Measurements from ENCODE around the gene GALNT13.

The GALNT13 gene

GRCh38 chr2:153890576-153890975 lies 18.9 kb downstream of the GALNT13 start:
- no peak overlapping the region for H3K4me3 ChIP-seq (ENCODE audit: low read length)
- TF ChIP-seq CTCF (conservative IDR thresholded peaks at IDR 0.05; ENCODE audit: low read length), result no peak
- DNase-seq (ENCODE audit: low read depth), result no peak

- no peak for TF ChIP-seq CTCF (conservative IDR thresholded peaks at IDR 0.05; ENCODE audit: low read length)
- no peak for DNase-seq (ENCODE audit: low read depth)
- H3K4me3 ChIP-seq (ENCODE audit: low read length), result no peak overlapping the region
Measured at GRCh38 chr2:153891051-153891450, 19.3 kb downstream of the GALNT13 start.

GRCh38 chr2:153912798-153913396 lies 41.2 kb downstream of the GALNT13 start:
- no peak overlapping the region for H3K4me3 ChIP-seq (ENCODE audit: low read length)
- DNase-seq (ENCODE audit: low read depth), result no peak
- no peak for TF ChIP-seq CTCF (conservative IDR thresholded peaks at IDR 0.05; ENCODE audit: low read length)

GRCh38 chr2:153917570-153917969 lies 45.8 kb downstream of the GALNT13 start:
- no peak overlapping the region for H3K4me3 ChIP-seq (ENCODE audit: low read length)
- no peak for TF ChIP-seq CTCF (conservative IDR thresholded peaks at IDR 0.05; ENCODE audit: low read length)
- no peak for DNase-seq (ENCODE audit: low read depth)

GRCh38 chr2:153935511-153935910 lies 63.8 kb downstream of the GALNT13 start:
- no peak overlapping the region for H3K4me3 ChIP-seq (ENCODE audit: low read length)
- TF ChIP-seq CTCF (conservative IDR thresholded peaks at IDR 0.05; ENCODE audit: low read length), result no peak
- no peak for DNase-seq (ENCODE audit: low read depth)

- no peak overlapping the region for H3K4me3 ChIP-seq (ENCODE audit: low read length)
- DNase-seq (ENCODE audit: low read depth), result no peak
- TF ChIP-seq CTCF (conservative IDR thresholded peaks at IDR 0.05; ENCODE audit: low read length), result no peak
Measured at GRCh38 chr2:153939124-153939796, 67.5 kb downstream of the GALNT13 start.

GRCh38 chr2:153940511-153940910 lies 68.8 kb downstream of the GALNT13 start:
- no peak overlapping the region for H3K4me3 ChIP-seq (ENCODE audit: low read length)
- DNase-seq (ENCODE audit: low read depth), result peak; percentile 5
- TF ChIP-seq CTCF (conservative IDR thresholded peaks at IDR 0.05; ENCODE audit: low read length), result no peak

Data from AG10803 (cell line).